Neural crest cell (in vitro differentiated cells): ENCODE results near the gene COMP. TPM values are rescaled to one million over a fixed set of nuclear protein-coding genes. Genes with fewer than 3 reads are reported as not detected.
A peak's percentile ranks its signal among the peaks of the same experiment; 100 is the strongest.

Experiments used
- DNase-seq: peaks from one replicate; pipeline ENCODE4 v3.0.0; 2021; ENCODE audit warnings: low read depth, mixed read lengths, low spot score
- H3K27ac Mint-ChIP-seq: one replicate; pipeline ENCODE4 v1.8.0; 2021; ENCODE audit warnings: mild to moderate bottlenecking, mixed read lengths; ENCODE audit not compliant: unreplicated experiment
- H3K27me3 Mint-ChIP-seq: 2 replicates; pipeline ENCODE4 v1.8.0; 2021; ENCODE audit warnings: low read depth, mild to moderate bottlenecking, mixed read lengths
- H3K36me3 Mint-ChIP-seq: 2 replicates; pipeline ENCODE4 v1.8.0; 2021; ENCODE audit warnings: low read depth, mild to moderate bottlenecking, mixed read lengths
- H3K4me1 Mint-ChIP-seq: 2 replicates; pipeline ENCODE4 v1.8.0; 2021; ENCODE audit warnings: mixed read lengths
- H3K4me3 Mint-ChIP-seq: one replicate; pipeline ENCODE4 v1.8.0; 2021; ENCODE audit warnings: mild to moderate bottlenecking, mixed read lengths
- H3K9me3 Mint-ChIP-seq: 2 replicates; pipeline ENCODE4 v1.8.0; 2021; ENCODE audit warnings: mixed read lengths
- CTCF ChIP-seq: fragments of 200-600 bp; sonication (generic); conservative IDR thresholded peaks from 2 replicates; pipeline ENCODE4 v1.5.0; 2021; ENCODE audit warnings: antibody characterized with exemption, mild to moderate bottlenecking
- total RNA-seq: library from RNA; stranded (reverse); gene quantifications from 2 replicates; pipeline ENCODE4 v1.2.1, GENCODE V29; 2021

The COMP gene
- total RNA-seq, 1 donor from 2014 or later, result not detected

GRCh38 chr19:18833849-18834643 lies 42.9 kb upstream of the COMP start:
- no peak overlapping the region for H3K27ac Mint-ChIP-seq
- H3K4me3 Mint-ChIP-seq, result peak overlapping the region; percentile 96
- no peak for DNase-seq
- peaks cover 4% of the 10 kb centered on the region for H3K36me3 Mint-ChIP-seq
- no peaks in the 10 kb centered on the region for H3K9me3 Mint-ChIP-seq
- no peak for TF ChIP-seq CTCF
- H3K27me3 Mint-ChIP-seq, result peaks cover 4% of the 10 kb centered on the region
- H3K4me1 Mint-ChIP-seq, result peaks cover 37% of the 10 kb centered on the region

GRCh38 chr19:18833141-18833476 lies 42.0 kb upstream of the COMP start:
- Mint-ChIP-seq H3K36me3 (peaks cover 4% of the 10 kb centered on the region), H3K27me3 (peaks cover 11% of the 10 kb centered on the region), H3K4me1 (peaks cover 32% of the 10 kb centered on the region), H3K9me3 (no peaks in the 10 kb centered on the region), H3K4me3 (peak overlapping the region; percentile 96), H3K27ac (no peak overlapping the region)
- DNase-seq, result no peak
- TF ChIP-seq CTCF, result no peak

GRCh38 chr19:18832306-18833140 lies 41.4 kb upstream of the COMP start:
- Mint-ChIP-seq H3K27ac (peak overlapping the region; percentile 96), H3K27me3 (peaks cover 16% of the 10 kb centered on the region), H3K9me3 (no peaks in the 10 kb centered on the region), H3K4me3 (peak overlapping the region; percentile 96), H3K36me3 (peaks cover 4% of the 10 kb centered on the region), H3K4me1 (peaks cover 32% of the 10 kb centered on the region)
- no peak for DNase-seq
- TF ChIP-seq CTCF, result no peak

GRCh38 chr19:18831524-18832305 lies 40.6 kb upstream of the COMP start, which contains the start of gene UPF1:
TSS of gene UPF1 (plus strand) at chr19:18831959. CDS start at chr19:18832210, 251 bp downstream.
- H3K4me1 Mint-ChIP-seq, result peaks cover 32% of the 10 kb centered on the region
- TF ChIP-seq CTCF, result peak; percentile 26
- H3K27me3 Mint-ChIP-seq, result peaks cover 16% of the 10 kb centered on the region
- H3K4me3 Mint-ChIP-seq, result peak within 1 kb of the TSS; percentile 96
- peaks cover 4% of the 10 kb centered on the region for H3K36me3 Mint-ChIP-seq
- H3K27ac Mint-ChIP-seq, result peak within 1 kb of the TSS; percentile 96
- DNase-seq, result peak; percentile 93
- no peaks in the 10 kb centered on the region for H3K9me3 Mint-ChIP-seq

GRCh38 chr19:18830488-18830887 lies 39.4 kb upstream of the COMP start:
- Mint-ChIP-seq H3K36me3 (peaks cover 2% of the 10 kb centered on the region), H3K4me1 (peaks cover 26% of the 10 kb centered on the region), H3K9me3 (peaks cover 4% of the 10 kb centered on the region), H3K27me3 (peaks cover 16% of the 10 kb centered on the region), H3K27ac (no peak overlapping the region), H3K4me3 (peak overlapping the region; percentile 72)
- DNase-seq, result no peak
- no peak for TF ChIP-seq CTCF
